Right renal cortex interstitium (tissue), 3 donors: ENCODE measurements around the gene PHOX2A. TPM values are rescaled to one million over a fixed set of nuclear protein-coding genes. Genes with fewer than 3 reads are reported as not detected.

Source experiments
- DNase-seq, 3 donors: peaks; one replicate each; pipeline ENCODE4 v3.0.0-alpha.2; 2013; ENCODE audit warnings: low read depth in 3 of 3, low spot score in 2 of 3
- polyA plus RNA-seq, 3 donors: library from polyadenylated mRNA; unstranded; fragments of 120-200 nt; gene quantifications; one replicate each; pipeline ENCODE4 v1.2.1, GENCODE V29; 2013; ENCODE audit not compliant: insufficient read length in 3 of 3

Gene PHOX2A
- polyA plus RNA-seq, 3 donors = not detected

GRCh38 chr11:72189455-72190250, 54.3 kb downstream of the PHOX2A start:
- DNase-seq = peak in 2 of 3 donors; percentile 19 to 30

Other genes starting within 250 kb of the PHOX2A start
- gene IL18BP, start 245.3 kb downstream of the PHOX2A start, polyA plus RNA-seq = 1 to 10 TPM; 5.7 to 9.0 (median 6.2) TPM
- gene NUMA1, start 163.6 kb downstream of the PHOX2A start, polyA plus RNA-seq = 100 to 1,000 TPM; 234 to 252 (median 235) TPM
- gene LRRC51, start 163.3 kb downstream of the PHOX2A start, polyA plus RNA-seq = 10 to 100 TPM; 23.5 to 25.7 (median 25.3) TPM
- 100 to 1,000 TPM; 108 to 125 (median 118) TPM for gene LAMTOR1, start 140.9 kb downstream of the PHOX2A start, polyA plus RNA-seq
- gene TOMT, start 138.3 kb downstream of the PHOX2A start, polyA plus RNA-seq = not detected
- 10 to 100 TPM; 60.8 to 67.2 (median 64.1) TPM for gene ANAPC15, start 131.5 kb downstream of the PHOX2A start, polyA plus RNA-seq
- 1 to 10 TPM; 1.6 to 2.8 (median 1.9) TPM for gene FOLR3, start 108.5 kb downstream of the PHOX2A start, polyA plus RNA-seq
- 10 to 100 TPM; 50.6 to 57.0 (median 53.7) TPM for gene FOLR1, start 52.0 kb downstream of the PHOX2A start, polyA plus RNA-seq
- gene FOLR2, start 27.4 kb downstream of the PHOX2A start, polyA plus RNA-seq = 10 to 100 TPM in 1 of 3 donors, 1 to 10 TPM in 2; 9.6 to 10.8 (median 9.7) TPM
- 100 to 1,000 TPM; 132 to 144 (median 137) TPM for gene INPPL1, start 19.4 kb downstream of the PHOX2A start, polyA plus RNA-seq
- 10 to 100 TPM; 10.7 to 13.0 (median 12.5) TPM for gene CLPB, start 190.4 kb upstream of the PHOX2A start, polyA plus RNA-seq